Liver (tissue), 9 donors: ENCODE data around the gene USP9X. TPM values are rescaled to one million over a fixed set of nuclear protein-coding genes. Genes with fewer than 3 reads are reported as not detected.

Experiments used
- DNase-seq: peaks from one replicate; pipeline ENCODE4 v3.0.0-alpha.2; 2017; ENCODE audit warnings: low spot score
- H3K27ac ChIP-seq, 2 donors: one replicate each; pipeline ENCODE4 v1.7.0; 2013; ENCODE audit warnings: inconsistent platforms in 2 of 2, low read length in 2 of 2, control low read depth in 1 of 2, low read depth in 1 of 2, mild to moderate bottlenecking in 1 of 2
- H3K27me3 ChIP-seq, 4 donors: one replicate each; pipeline versions ENCODE4 v1.6.1 to v1.7.0; 2013; ENCODE audit warnings: low read length in 3 of 4, inconsistent platforms in 1 of 4, mild to moderate bottlenecking in 1 of 4, moderate library complexity in 1 of 4; ENCODE audit not compliant: control insufficient read depth in 4 of 4, insufficient read depth in 4 of 4
- H3K36me3 ChIP-seq, 4 donors: one replicate each; pipeline versions ENCODE4 v1.6.1 to v1.7.0; 2013; ENCODE audit warnings: low read length in 3 of 4, mild to moderate bottlenecking in 3 of 4, low read depth in 1 of 4, moderate library complexity in 1 of 4; ENCODE audit not compliant: control insufficient read depth in 4 of 4, insufficient read depth in 3 of 4
- H3K4me1 ChIP-seq, 4 donors: one replicate each; pipeline versions ENCODE4 v1.6.1 to v1.7.0; 2013; ENCODE audit warnings: low read length in 3 of 4, mild to moderate bottlenecking in 3 of 4, moderate library complexity in 1 of 4; ENCODE audit not compliant: control insufficient read depth in 4 of 4, insufficient read depth in 4 of 4
- H3K4me3 ChIP-seq, 3 donors: one replicate each; pipeline versions ENCODE4 v1.6.1 to v1.7.0; 2013; ENCODE audit warnings: low read length in 3 of 3, control low read depth in 1 of 3, low read depth in 1 of 3, mild to moderate bottlenecking in 1 of 3
- H3K9ac ChIP-seq, 2 donors: one replicate each; pipeline ENCODE4 v1.7.0; 2013; ENCODE audit warnings: low read length in 2 of 2, mild to moderate bottlenecking in 2 of 2, moderate library complexity in 2 of 2, control low read depth in 1 of 2, low read depth in 1 of 2
- H3K9me3 ChIP-seq, 4 donors: one replicate each; pipeline versions ENCODE4 v1.6.1 to v1.7.0; 2013; ENCODE audit warnings: low read length in 3 of 4; ENCODE audit not compliant: control insufficient read depth in 4 of 4
- EGR1 ChIP-seq, 2 donors: IDR thresholded peaks; 2 replicates each; pipeline ENCODE4 v1.6.1; 2016 to 2018; ENCODE audit warnings: antibody characterized with exemption in 2 of 2, low read depth in 2 of 2
- FOXA2 ChIP-seq: IDR thresholded peaks from 2 replicates; pipeline ENCODE4 v1.6.1; 2016; ENCODE audit warnings: antibody characterized with exemption
- GABPA ChIP-seq, 2 donors: IDR thresholded peaks in 1 of 2; conservative IDR thresholded peaks in 1 of 2; 2 replicates each; pipeline ENCODE4 v1.6.1; 2016; ENCODE audit warnings: antibody characterized with exemption in 2 of 2, mild to moderate bottlenecking in 1 of 2, moderate library complexity in 1 of 2
- HNF4A ChIP-seq, 2 donors: conservative IDR thresholded peaks; 2 replicates each; pipeline ENCODE4 v1.6.1; 2016; ENCODE audit warnings: antibody characterized with exemption in 2 of 2, mild to moderate bottlenecking in 2 of 2
- HNF4G ChIP-seq: IDR thresholded peaks from 2 replicates; pipeline ENCODE4 v1.6.1; 2016; ENCODE audit warnings: antibody characterized with exemption
- JUND ChIP-seq, 2 donors: IDR thresholded peaks; 2 replicates each; pipeline ENCODE4 v1.6.1; 2016; ENCODE audit warnings: antibody characterized with exemption in 2 of 2
- RAD21 ChIP-seq, 2 donors: IDR thresholded peaks; 2 replicates each; pipeline ENCODE4 v1.6.1; 2016; ENCODE audit warnings: antibody characterized with exemption in 2 of 2, mild to moderate bottlenecking in 2 of 2
- RXRA ChIP-seq, 2 donors: IDR thresholded peaks; 2 replicates each; pipeline ENCODE4 v1.6.1; 2017 to 2018; ENCODE audit warnings: antibody characterized with exemption in 2 of 2, mild to moderate bottlenecking in 1 of 2
- TAF1 ChIP-seq: conservative IDR thresholded peaks from 2 replicates; pipeline ENCODE4 v1.6.1; 2016; ENCODE audit warnings: antibody characterized with exemption, mild to moderate bottlenecking
- YY1 ChIP-seq: IDR thresholded peaks from 2 replicates; pipeline ENCODE4 v1.6.1; 2016; ENCODE audit warnings: antibody characterized with exemption, mild to moderate bottlenecking
- WGBS: extraction: QIAGEN DNeasy Blood & Tissue Kit; methylation state at CpG from one replicate; pipeline ENCODE4 v1.1.7; 2013; 5-methylcytosine and 5-hydroxymethylcytosine counted together
- polyA plus RNA-seq, 2 donors: library from polyadenylated mRNA; stranded (reverse) in 1 of 2; unstranded in 1 of 2; fragments of 200-250 nt in 1 of 2; fragments of >200 nt in 1 of 2; fragmentation: Nextera tagmentation in 1 of 2; extraction: Ambion mirVana in 1 of 2; gene quantifications; one replicate each; pipeline versions ENCODE4 v1.2.1 to v1.2.3, GENCODE V29; 2013 to 2015
- total RNA-seq, 2 donors: library from RNA; depleted of rRNA; stranded (reverse); fragments of >200 nt; gene quantifications; one replicate each; pipeline ENCODE4 v1.2.3, GENCODE V29; 2014
- TF ChIP-seq, protein P1 (sequence below): IDR thresholded peaks from 2 replicates; pipeline ENCODE4 v1.6.1; 2016; ENCODE audit warnings: antibody characterized with exemption
- TF ChIP-seq, protein P2 (sequence below): fragments of 150-350 bp; IDR thresholded peaks from 2 replicates; pipeline ENCODE4 v1.5.1; 2017; ENCODE audit warnings: improper control_type of control experiment, low read depth, low read length; ENCODE audit not compliant: missing input control
- TF ChIP-seq, protein P3 (sequence below): IDR thresholded peaks from 2 replicates; pipeline ENCODE4 v1.6.1; 2016; ENCODE audit warnings: antibody characterized with exemption
- TF ChIP-seq, protein P4 (sequence below): IDR thresholded peaks from 2 replicates; pipeline ENCODE4 v1.6.1; 2016; ENCODE audit warnings: antibody characterized with exemption
- donor health status: healthy.
- donor health status: healthy.
- donor health status: healthy.
- donor health status: healthy.
- donor health status: healthy.

The USP9X gene
- total and polyA plus RNA-seq, 4 donors = 13.4 to 117 (median 60.9) TPM

DNA sequence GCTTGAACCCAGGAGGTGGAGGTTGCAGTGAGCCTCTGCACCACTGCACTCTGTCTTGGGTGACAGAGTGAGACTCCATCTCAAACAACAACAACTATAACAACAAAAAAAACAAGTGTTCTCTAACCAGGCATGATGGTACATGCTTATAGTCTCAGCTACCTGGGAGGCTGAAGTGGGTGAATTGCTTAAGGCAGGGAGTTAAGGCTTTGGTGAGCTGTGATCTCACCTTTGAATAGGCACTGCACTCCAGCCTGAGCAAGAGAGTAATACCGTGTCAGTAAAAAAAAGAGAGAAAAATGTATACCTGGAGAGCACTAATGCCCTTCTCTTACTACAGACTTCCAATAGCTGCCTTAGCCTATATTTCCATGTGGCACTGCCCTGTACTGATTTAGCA is 18.9 kb upstream of the USP9X start:
- no peak for TF ChIP-seq EGR1 (IDR thresholded peaks at IDR 0.05; ENCODE audit: low read depth in 2 of 2)
- TF ChIP-seq, protein P1, sequence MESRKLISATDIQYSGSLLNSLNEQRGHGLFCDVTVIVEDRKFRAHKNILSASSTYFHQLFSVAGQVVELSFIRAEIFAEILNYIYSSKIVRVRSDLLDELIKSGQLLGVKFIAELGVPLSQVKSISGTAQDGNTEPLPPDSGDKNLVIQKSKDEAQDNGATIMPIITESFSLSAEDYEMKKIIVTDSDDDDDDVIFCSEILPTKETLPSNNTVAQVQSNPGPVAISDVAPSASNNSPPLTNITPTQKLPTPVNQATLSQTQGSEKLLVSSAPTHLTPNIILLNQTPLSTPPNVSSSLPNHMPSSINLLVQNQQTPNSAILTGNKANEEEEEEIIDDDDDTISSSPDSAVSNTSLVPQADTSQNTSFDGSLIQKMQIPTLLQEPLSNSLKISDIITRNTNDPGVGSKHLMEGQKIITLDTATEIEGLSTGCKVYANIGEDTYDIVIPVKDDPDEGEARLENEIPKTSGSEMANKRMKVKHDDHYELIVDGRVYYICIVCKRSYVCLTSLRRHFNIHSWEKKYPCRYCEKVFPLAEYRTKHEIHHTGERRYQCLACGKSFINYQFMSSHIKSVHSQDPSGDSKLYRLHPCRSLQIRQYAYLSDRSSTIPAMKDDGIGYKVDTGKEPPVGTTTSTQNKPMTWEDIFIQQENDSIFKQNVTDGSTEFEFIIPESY = no peak
- TF ChIP-seq RAD21 (IDR thresholded peaks at IDR 0.05) = no peak
- TF ChIP-seq, protein P2, sequence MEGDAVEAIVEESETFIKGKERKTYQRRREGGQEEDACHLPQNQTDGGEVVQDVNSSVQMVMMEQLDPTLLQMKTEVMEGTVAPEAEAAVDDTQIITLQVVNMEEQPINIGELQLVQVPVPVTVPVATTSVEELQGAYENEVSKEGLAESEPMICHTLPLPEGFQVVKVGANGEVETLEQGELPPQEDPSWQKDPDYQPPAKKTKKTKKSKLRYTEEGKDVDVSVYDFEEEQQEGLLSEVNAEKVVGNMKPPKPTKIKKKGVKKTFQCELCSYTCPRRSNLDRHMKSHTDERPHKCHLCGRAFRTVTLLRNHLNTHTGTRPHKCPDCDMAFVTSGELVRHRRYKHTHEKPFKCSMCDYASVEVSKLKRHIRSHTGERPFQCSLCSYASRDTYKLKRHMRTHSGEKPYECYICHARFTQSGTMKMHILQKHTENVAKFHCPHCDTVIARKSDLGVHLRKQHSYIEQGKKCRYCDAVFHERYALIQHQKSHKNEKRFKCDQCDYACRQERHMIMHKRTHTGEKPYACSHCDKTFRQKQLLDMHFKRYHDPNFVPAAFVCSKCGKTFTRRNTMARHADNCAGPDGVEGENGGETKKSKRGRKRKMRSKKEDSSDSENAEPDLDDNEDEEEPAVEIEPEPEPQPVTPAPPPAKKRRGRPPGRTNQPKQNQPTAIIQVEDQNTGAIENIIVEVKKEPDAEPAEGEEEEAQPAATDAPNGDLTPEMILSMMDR = no peak
- no peak for TF ChIP-seq HNF4A (conservative IDR thresholded peaks at IDR 0.05)
- TF ChIP-seq TAF1 = no peak
- TF ChIP-seq HNF4G = no peak
- TF ChIP-seq, protein P3, sequence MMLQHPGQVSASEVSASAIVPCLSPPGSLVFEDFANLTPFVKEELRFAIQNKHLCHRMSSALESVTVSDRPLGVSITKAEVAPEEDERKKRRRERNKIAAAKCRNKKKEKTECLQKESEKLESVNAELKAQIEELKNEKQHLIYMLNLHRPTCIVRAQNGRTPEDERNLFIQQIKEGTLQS = no peak
- TF ChIP-seq GABPA (IDR thresholded peaks at IDR 0.05 in 1 of 2, conservative IDR thresholded peaks at IDR 0.05 in 1 of 2) = no peak
- TF ChIP-seq RXRA (IDR thresholded peaks at IDR 0.05) = no peak
- no peak for TF ChIP-seq FOXA2
- TF ChIP-seq, protein P4, sequence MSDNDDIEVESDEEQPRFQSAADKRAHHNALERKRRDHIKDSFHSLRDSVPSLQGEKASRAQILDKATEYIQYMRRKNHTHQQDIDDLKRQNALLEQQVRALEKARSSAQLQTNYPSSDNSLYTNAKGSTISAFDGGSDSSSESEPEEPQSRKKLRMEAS = no peak
- no peaks in the 10 kb centered on the region for H3K9me3 ChIP-seq
- H3K27ac ChIP-seq = no peak overlapping the region
- DNase-seq = no peak
- no peaks in the 10 kb centered on the region for H3K4me1 ChIP-seq
- no peak overlapping the region for H3K9ac ChIP-seq
- H3K4me3 ChIP-seq = no peak overlapping the region
- H3K27me3 ChIP-seq = no peaks in the 10 kb centered on the region
- H3K36me3 ChIP-seq = no peaks in the 10 kb centered on the region
- 82% methylated on average over 1 of the region's 1 CpG for WGBS

DNA sequence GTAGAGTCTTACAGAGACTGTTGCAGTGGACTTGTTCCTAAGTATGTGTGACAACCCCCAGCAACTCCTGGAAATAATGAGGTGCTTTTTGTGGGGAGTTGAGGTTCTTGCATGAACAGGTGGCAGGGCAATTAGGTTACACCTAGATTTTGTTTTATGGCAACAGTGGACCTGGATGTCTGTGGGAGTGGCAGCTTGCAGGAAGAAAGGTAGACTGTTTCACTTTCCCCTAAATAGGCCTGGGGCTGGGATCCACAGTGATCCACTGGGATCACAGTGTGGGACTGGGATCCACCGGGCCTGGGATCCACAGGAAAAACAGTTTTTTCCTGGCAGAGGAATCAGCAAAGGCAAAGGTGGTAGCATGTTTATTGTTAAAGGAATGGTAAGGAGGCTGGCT is 18.3 kb upstream of the USP9X start:
- Histone ChIP-seq H3K36me3 (no peaks in the 10 kb centered on the region), H3K4me1 (no peaks in the 10 kb centered on the region), H3K9ac (no peak overlapping the region), H3K27ac (no peak overlapping the region), H3K4me3 (no peak overlapping the region), H3K27me3 (no peaks in the 10 kb centered on the region), H3K9me3 (no peaks in the 10 kb centered on the region)
- TF ChIP-seq, protein P2 = no peak
- TF ChIP-seq, protein P4 = no peak
- TF ChIP-seq GABPA (IDR thresholded peaks at IDR 0.05 in 1 of 2, conservative IDR thresholded peaks at IDR 0.05 in 1 of 2) (no peak), JUND (IDR thresholded peaks at IDR 0.05) (no peak), HNF4G (no peak), YY1 (no peak), RXRA (IDR thresholded peaks at IDR 0.05) (no peak), TAF1 (no peak), HNF4A (conservative IDR thresholded peaks at IDR 0.05) (no peak)
- TF ChIP-seq, protein P1 = no peak
- WGBS = 78% methylated on average over 1 of the region's 1 CpG
- DNase-seq = no peak
